WTC11 (cell line): Measurements from ENCODE around the gene TLCD3B. TPM values are rescaled to one million over a fixed set of nuclear protein-coding genes. Genes with fewer than 3 reads are reported as not detected.

Experiments
- ATAC-seq: fragments of 200-7000 bp; cut with Tn5 transposase; 2 replicates; pipeline ENCODE4 v1.10.0; 2021; ENCODE audit warnings: mild to moderate bottlenecking, moderate library complexity
- CTCF ChIA-PET: fragments of 300-600 bp; sonication (Branson Sonifier 250); formaldehyde crosslinking; loops from one replicate; lab custom pipeline; 2021; ENCODE audit warnings: antibody characterized with exemption; lab: Charles Lee
- POLR2A ChIA-PET: fragments of 350-600 bp; sonication (Branson Sonifier 250); formaldehyde crosslinking; loops from one replicate; lab custom pipeline; 2021; ENCODE audit warnings: antibody characterized with exemption; lab: Charles Lee
- DNase-seq: peaks from one replicate; pipeline ENCODE4 v3.0.0; 2021; ENCODE audit warnings: low spot score
- H3K27ac Mint-ChIP-seq: 2 replicates; pipeline ENCODE4 v1.8.0; 2021; ENCODE audit warnings: mixed read lengths
- H3K27me3 Mint-ChIP-seq: 2 replicates; pipeline ENCODE4 v1.8.0; 2021; ENCODE audit warnings: low read depth, mild to moderate bottlenecking, moderate library complexity, mixed read lengths
- H3K36me3 Mint-ChIP-seq: 2 replicates; pipeline ENCODE4 v1.8.0; 2021; ENCODE audit warnings: mixed read lengths
- H3K4me1 Mint-ChIP-seq: 2 replicates; pipeline ENCODE4 v1.8.0; 2022; ENCODE audit warnings: mixed read lengths
- H3K4me3 Mint-ChIP-seq: 2 replicates; pipeline ENCODE4 v1.8.0; 2021; ENCODE audit warnings: mild to moderate bottlenecking, moderate library complexity, mixed read lengths
- H3K9me3 Mint-ChIP-seq: 2 replicates; pipeline ENCODE4 v1.8.0; 2021; ENCODE audit warnings: mixed read lengths
- AR ChIP-seq: fragments of 250-450 bp; sonication (Bioruptor Pico); IDR thresholded peaks from 2 replicates; pipeline ENCODE4 v1.9.0; 2021; ENCODE audit warnings: mild to moderate bottlenecking
- ATF1 ChIP-seq: sonication (generic); formaldehyde crosslinking; IDR thresholded peaks from 2 replicates; pipeline ENCODE4 v1.8.1; 2023; ENCODE audit warnings: mild to moderate bottlenecking, moderate library complexity, missing genetic modification reagents
- CBFB ChIP-seq: sonication (generic); formaldehyde crosslinking; IDR thresholded peaks from 2 replicates; pipeline ENCODE4 v1.8.1; 2022; ENCODE audit warnings: mild to moderate bottlenecking, low read depth, missing genetic modification reagents
- E2F5 ChIP-seq: sonication (generic); formaldehyde crosslinking; IDR thresholded peaks from 2 replicates; pipeline ENCODE4 v1.8.1; 2022; ENCODE audit warnings: mild to moderate bottlenecking, moderate library complexity, missing genetic modification reagents
- EMX1 ChIP-seq: fragments of 250-450 bp; sonication (Bioruptor Pico); IDR thresholded peaks from 2 replicates; pipeline ENCODE4 v1.8.0; 2021; ENCODE audit warnings: mild to moderate bottlenecking
- ESRRA ChIP-seq: sonication (generic); formaldehyde crosslinking; IDR thresholded peaks from 2 replicates; pipeline ENCODE4 v1.8.1; 2022; ENCODE audit warnings: mild to moderate bottlenecking, missing genetic modification reagents, borderline replicate concordance
- FOXP1 ChIP-seq: sonication (generic); formaldehyde crosslinking; IDR thresholded peaks from 2 replicates; pipeline ENCODE4 v1.8.0; 2022; ENCODE audit warnings: missing genetic modification reagents, mild to moderate bottlenecking, moderate library complexity, borderline replicate concordance
- FOXP4 ChIP-seq: sonication (generic); formaldehyde crosslinking; IDR thresholded peaks from 2 replicates; pipeline ENCODE4 v1.8.0; 2022; ENCODE audit warnings: mild to moderate bottlenecking, missing genetic modification reagents
- GABPB1 ChIP-seq: sonication (generic); formaldehyde crosslinking; IDR thresholded peaks from 2 replicates; pipeline ENCODE4 v1.8.1; 2023; ENCODE audit warnings: mild to moderate bottlenecking, missing genetic modification reagents
- HMGA2 ChIP-seq: fragments of 250-450 bp; sonication (Bioruptor Pico); IDR thresholded peaks from 2 replicates; pipeline ENCODE4 v1.4.0; 2021; ENCODE audit warnings: mild to moderate bottlenecking, moderate library complexity
- MXD4 ChIP-seq: fragments of 250-450 bp; sonication (Bioruptor Pico); IDR thresholded peaks from 2 replicates; pipeline ENCODE4 v1.8.0; 2021; ENCODE audit warnings: mild to moderate bottlenecking, moderate library complexity, borderline replicate concordance
- MYBL2 ChIP-seq: sonication (generic); formaldehyde crosslinking; IDR thresholded peaks from 2 replicates; pipeline ENCODE4 v1.8.1; 2023; ENCODE audit warnings: mild to moderate bottlenecking, moderate library complexity, missing genetic modification reagents
- NFATC4 ChIP-seq: fragments of 250-450 bp; sonication (Bioruptor Pico); IDR thresholded peaks from 2 replicates; pipeline ENCODE4 v1.9.0; 2021; ENCODE audit warnings: mild to moderate bottlenecking
- NR3C1 ChIP-seq: sonication (generic); formaldehyde crosslinking; conservative IDR thresholded peaks from 2 replicates; pipeline ENCODE4 v1.8.1; 2023; ENCODE audit warnings: low read depth, mild to moderate bottlenecking, missing genetic modification reagents
- SMAD3 ChIP-seq: sonication (generic); formaldehyde crosslinking; IDR thresholded peaks from 2 replicates; pipeline ENCODE4 v1.8.0; 2022; ENCODE audit warnings: missing genetic modification reagents, mild to moderate bottlenecking, borderline replicate concordance
- TCF7 ChIP-seq: sonication (generic); formaldehyde crosslinking; IDR thresholded peaks from 2 replicates; pipeline ENCODE4 v1.8.0; 2022; ENCODE audit warnings: mild to moderate bottlenecking, low read depth, missing genetic modification reagents, moderate library complexity
- ZBTB21 ChIP-seq: sonication (generic); formaldehyde crosslinking; IDR thresholded peaks from 2 replicates; pipeline ENCODE4 v1.8.1; 2023; ENCODE audit warnings: mild to moderate bottlenecking, missing genetic modification reagents, borderline replicate concordance
- total RNA-seq: library from RNA; stranded (reverse); gene quantifications from 3 replicates; pipeline ENCODE4 v1.2.3, GENCODE V29; 2021
- TF ChIP-seq, protein P1 (sequence below): sonication (generic); formaldehyde crosslinking; IDR thresholded peaks from 2 replicates; pipeline ENCODE4 v1.8.0; 2022; ENCODE audit warnings: missing genetic modification reagents
- TF ChIP-seq, protein P2 (sequence below): sonication (generic); formaldehyde crosslinking; IDR thresholded peaks from 2 replicates; pipeline ENCODE4 v1.8.0; 2023; ENCODE audit warnings: missing genetic modification reagents
- TF ChIP-seq, protein P3 (sequence below): sonication (generic); formaldehyde crosslinking; IDR thresholded peaks from 2 replicates; pipeline ENCODE4 v1.8.1; 2023; ENCODE audit warnings: mild to moderate bottlenecking, missing genetic modification reagents, moderate library complexity

Gene TLCD3B
- total RNA-seq, 1 experiment from 2014 or later, result 28.1 TPM

- Mint-ChIP-seq H3K4me1 (no peaks in the 10 kb centered on the region), H3K4me3 (no peak overlapping the region), H3K9me3 (no peaks in the 10 kb centered on the region), H3K27ac (no peak overlapping the region), H3K36me3 (peaks cover 57% of the 10 kb centered on the region), H3K27me3 (no peaks in the 10 kb centered on the region)
- TF ChIP-seq AR, result no peak
- no peak for TF ChIP-seq ATF1 (CRISPR knock-in tag)
- no peak for TF ChIP-seq MXD4 (CRISPR knock-in tag)
- TF ChIP-seq MYBL2, result no peak
- TF ChIP-seq NR3C1 (CRISPR knock-in tag), result no peak
- no peak for TF ChIP-seq FOXP1 (CRISPR knock-in tag)
- TF ChIP-seq, protein P1, sequence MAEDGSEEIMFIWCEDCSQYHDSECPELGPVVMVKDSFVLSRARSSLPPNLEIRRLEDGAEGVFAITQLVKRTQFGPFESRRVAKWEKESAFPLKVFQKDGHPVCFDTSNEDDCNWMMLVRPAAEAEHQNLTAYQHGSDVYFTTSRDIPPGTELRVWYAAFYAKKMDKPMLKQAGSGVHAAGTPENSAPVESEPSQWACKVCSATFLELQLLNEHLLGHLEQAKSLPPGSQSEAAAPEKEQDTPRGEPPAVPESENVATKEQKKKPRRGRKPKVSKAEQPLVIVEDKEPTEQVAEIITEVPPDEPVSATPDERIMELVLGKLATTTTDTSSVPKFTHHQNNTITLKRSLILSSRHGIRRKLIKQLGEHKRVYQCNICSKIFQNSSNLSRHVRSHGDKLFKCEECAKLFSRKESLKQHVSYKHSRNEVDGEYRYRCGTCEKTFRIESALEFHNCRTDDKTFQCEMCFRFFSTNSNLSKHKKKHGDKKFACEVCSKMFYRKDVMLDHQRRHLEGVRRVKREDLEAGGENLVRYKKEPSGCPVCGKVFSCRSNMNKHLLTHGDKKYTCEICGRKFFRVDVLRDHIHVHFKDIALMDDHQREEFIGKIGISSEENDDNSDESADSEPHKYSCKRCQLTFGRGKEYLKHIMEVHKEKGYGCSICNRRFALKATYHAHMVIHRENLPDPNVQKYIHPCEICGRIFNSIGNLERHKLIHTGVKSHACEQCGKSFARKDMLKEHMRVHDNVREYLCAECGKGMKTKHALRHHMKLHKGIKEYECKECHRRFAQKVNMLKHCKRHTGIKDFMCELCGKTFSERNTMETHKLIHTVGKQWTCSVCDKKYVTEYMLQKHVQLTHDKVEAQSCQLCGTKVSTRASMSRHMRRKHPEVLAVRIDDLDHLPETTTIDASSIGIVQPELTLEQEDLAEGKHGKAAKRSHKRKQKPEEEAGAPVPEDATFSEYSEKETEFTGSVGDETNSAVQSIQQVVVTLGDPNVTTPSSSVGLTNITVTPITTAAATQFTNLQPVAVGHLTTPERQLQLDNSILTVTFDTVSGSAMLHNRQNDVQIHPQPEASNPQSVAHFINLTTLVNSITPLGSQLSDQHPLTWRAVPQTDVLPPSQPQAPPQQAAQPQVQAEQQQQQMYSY (CRISPR knock-in tag), result no peak
- no peak for TF ChIP-seq SMAD3 (CRISPR knock-in tag)
- TF ChIP-seq, protein P2, sequence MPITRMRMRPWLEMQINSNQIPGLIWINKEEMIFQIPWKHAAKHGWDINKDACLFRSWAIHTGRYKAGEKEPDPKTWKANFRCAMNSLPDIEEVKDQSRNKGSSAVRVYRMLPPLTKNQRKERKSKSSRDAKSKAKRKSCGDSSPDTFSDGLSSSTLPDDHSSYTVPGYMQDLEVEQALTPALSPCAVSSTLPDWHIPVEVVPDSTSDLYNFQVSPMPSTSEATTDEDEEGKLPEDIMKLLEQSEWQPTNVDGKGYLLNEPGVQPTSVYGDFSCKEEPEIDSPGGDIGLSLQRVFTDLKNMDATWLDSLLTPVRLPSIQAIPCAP (CRISPR knock-in tag), result no peak
- TF ChIP-seq, protein P3, sequence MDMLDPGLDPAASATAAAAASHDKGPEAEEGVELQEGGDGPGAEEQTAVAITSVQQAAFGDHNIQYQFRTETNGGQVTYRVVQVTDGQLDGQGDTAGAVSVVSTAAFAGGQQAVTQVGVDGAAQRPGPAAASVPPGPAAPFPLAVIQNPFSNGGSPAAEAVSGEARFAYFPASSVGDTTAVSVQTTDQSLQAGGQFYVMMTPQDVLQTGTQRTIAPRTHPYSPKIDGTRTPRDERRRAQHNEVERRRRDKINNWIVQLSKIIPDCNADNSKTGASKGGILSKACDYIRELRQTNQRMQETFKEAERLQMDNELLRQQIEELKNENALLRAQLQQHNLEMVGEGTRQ (CRISPR knock-in tag), result no peak
- TF ChIP-seq EMX1 (CRISPR knock-in tag), result no peak
- no peak for TF ChIP-seq ESRRA
- no peak for TF ChIP-seq TCF7
- no peak for TF ChIP-seq CBFB (CRISPR knock-in tag)
- DNase-seq (no peak), ATAC-seq (no peak)
- POLR2A ChIA-PET, result no interaction called here
- CTCF ChIA-PET, result interaction anchor here (1.2 kb wide), 1 partner anchor 13 kb away, joined by 4 read pairs; the partner anchor contains the start of gene TAOK2
Observed at GRCh38 chr16:29986231-29986630, 44.8 kb downstream of the TLCD3B start.

DNA sequence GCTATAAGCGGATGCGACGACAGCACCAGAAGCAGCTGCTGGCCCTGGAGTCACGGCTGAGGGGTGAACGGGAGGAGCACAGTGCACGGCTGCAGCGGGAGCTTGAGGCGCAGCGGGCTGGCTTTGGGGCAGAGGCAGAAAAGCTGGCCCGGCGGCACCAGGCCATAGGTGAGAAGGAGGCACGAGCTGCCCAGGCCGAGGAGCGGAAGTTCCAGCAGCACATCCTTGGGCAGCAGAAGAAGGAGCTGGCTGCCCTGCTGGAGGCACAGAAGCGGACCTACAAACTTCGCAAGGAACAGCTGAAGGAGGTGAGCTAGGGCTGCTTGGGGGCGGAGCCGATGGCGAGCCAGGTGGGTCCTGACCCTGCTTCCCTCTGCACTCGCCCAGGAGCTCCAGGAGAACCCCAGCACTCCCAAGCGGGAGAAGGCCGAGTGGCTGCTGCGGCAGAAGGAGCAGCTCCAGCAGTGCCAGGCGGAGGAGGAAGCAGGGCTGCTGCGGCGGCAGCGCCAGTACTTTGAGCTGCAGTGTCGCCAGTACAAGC lies 45.7 kb downstream of the TLCD3B start:
- Mint-ChIP-seq H3K27me3 (no peaks in the 10 kb centered on the region), H3K27ac (no peak overlapping the region), H3K9me3 (no peaks in the 10 kb centered on the region), H3K4me1 (no peaks in the 10 kb centered on the region), H3K36me3 (peaks cover 62% of the 10 kb centered on the region), H3K4me3 (no peak overlapping the region)
- DNase-seq (no peak), ATAC-seq (no peak)
- POLR2A ChIA-PET, result interaction anchor here (0.6 kb wide), 1 partner anchor 13 kb away, joined by 4 read pairs; no protein-coding TSS in a partner anchor
- CTCF ChIA-PET, result interaction anchor here (0.7 to 1.2 kb wide), 2 partner anchors 12 to 24 kb away, joined by 3 to 4 read pairs; partner anchors contain the start of gene TAOK2
- TF ChIP-seq EMX1 (CRISPR knock-in tag) (no peak), E2F5 (CRISPR knock-in tag) (no peak), GABPB1 (CRISPR knock-in tag) (no peak), HMGA2 (CRISPR knock-in tag) (no peak), CBFB (CRISPR knock-in tag) (no peak), FOXP4 (no peak), ZBTB21 (CRISPR knock-in tag) (no peak), NFATC4 (CRISPR knock-in tag) (no peak)
- TF ChIP-seq, protein P1 (CRISPR knock-in tag), result no peak
